A673 (cell line): ENCODE results near the gene CDC45. TPM values are rescaled to one million over a fixed set of nuclear protein-coding genes. Genes with fewer than 3 reads are reported as not detected.

Experiments
- BruUV-seq: library from RNA; stranded (reverse); fragments of 400-500 nt; replicated peaks from 2 replicates; lab custom pipeline; 2021; lab: Mats Ljungman, UMichigan
- CTCF ChIA-PET: fragments of 300-600 bp; sonication (Branson Sonifier 250); formaldehyde crosslinking; loops from one replicate; lab custom pipeline; 2022; ENCODE audit warnings: antibody characterized with exemption; lab: Charles Lee
- POLR2A ChIA-PET: fragments of 300-600 bp; sonication (Branson Sonifier 250); formaldehyde crosslinking; loops from one replicate; lab custom pipeline; 2022; ENCODE audit warnings: antibody characterized with exemption; ENCODE audit not compliant: low non-redundant PET; lab: Charles Lee
- DNase-seq: peaks from one replicate; pipeline ENCODE4 v3.0.0-alpha.2; 2015; ENCODE audit warnings: low spot score
- H3K27ac ChIP-seq: fragments of 200-600 bp; sonication (generic); 2 replicates; pipeline ENCODE4 v1.5.1; 2016; ENCODE audit warnings: mixed run types, low read depth, mild to moderate bottlenecking, mixed read lengths, antibody characterized with exemption, low read length; ENCODE audit not compliant: poor library complexity, severe bottlenecking
- H3K27me3 ChIP-seq: fragments of 200-600 bp; sonication (generic); replicated peaks from 2 replicates; pipeline ENCODE4 v1.6.1; 2017; ENCODE audit warnings: mixed run types, low read depth, mild to moderate bottlenecking, mixed read lengths, antibody characterized with exemption, low read length; ENCODE audit not compliant: insufficient read depth, poor library complexity
- H3K36me3 ChIP-seq: fragments of 200-600 bp; sonication (generic); 2 replicates; pipeline ENCODE4 v1.6.1; 2016; ENCODE audit warnings: mixed run types, mild to moderate bottlenecking, mixed read lengths, antibody characterized with exemption, low read length; ENCODE audit not compliant: insufficient read depth, poor library complexity, severe bottlenecking
- H3K4me1 ChIP-seq: fragments of 200-600 bp; sonication (generic); 2 replicates; pipeline ENCODE4 v1.6.1; 2017; ENCODE audit warnings: mixed run types, mild to moderate bottlenecking, mixed read lengths, antibody characterized with exemption, low read length; ENCODE audit not compliant: insufficient read depth, poor library complexity, severe bottlenecking
- H3K4me3 ChIP-seq: fragments of 200-600 bp; sonication (generic); 2 replicates; pipeline ENCODE4 v1.5.1; 2016; ENCODE audit warnings: low read depth, mixed run types, mild to moderate bottlenecking, mixed read lengths, low read length; ENCODE audit not compliant: poor library complexity, severe bottlenecking
- H3K9me3 ChIP-seq: fragments of 200-600 bp; sonication (generic); 2 replicates; pipeline ENCODE4 v1.6.1; 2016; ENCODE audit warnings: mixed run types, low read depth, mild to moderate bottlenecking, mixed read lengths, antibody characterized with exemption, low read length; ENCODE audit not compliant: poor library complexity, severe bottlenecking
- EZH2 ChIP-seq: fragments of 200-600 bp; sonication (generic); IDR thresholded peaks from 2 replicates; pipeline ENCODE4 v1.6.1; 2017; ENCODE audit warnings: borderline replicate concordance, low read depth, mild to moderate bottlenecking, mixed read lengths, antibody characterized with exemption, low read length; ENCODE audit not compliant: poor library complexity, severe bottlenecking
- intact Hi-C: fragments of 100-400 bp; cut with micrococcal nuclease; formaldehyde crosslinking; loops from one replicate; pipeline ENCODE4 v1.10.0; 2022; ENCODE audit not compliant: unreplicated experiment
- total RNA-seq: library from RNA; stranded (reverse); gene quantifications from 2 replicates; pipeline ENCODE4 v1.2.3, GENCODE V29; 2021
- TF ChIP-seq, protein P1 (sequence below): fragments of 300-800, 200-600 bp; sonication (generic); conservative IDR thresholded peaks from 2 replicates; pipeline ENCODE4 v1.5.1; 2017; ENCODE audit warnings: low read depth, mild to moderate bottlenecking, antibody characterized with exemption, low read length, moderate library complexity, mixed read lengths

CDC45 gene
- total RNA-seq, 1 experiment from 2014 or later: 79.2 TPM

- no TSS peak for BruUV-seq
- H3K4me3 ChIP-seq: no peak overlapping the region
- no peaks in the 10 kb centered on the region for H3K27me3 ChIP-seq
- ChIA-PET POLR2A (no interaction called here), CTCF (no interaction called here)
- no peaks in the 10 kb centered on the region for H3K4me1 ChIP-seq
- H3K27ac ChIP-seq: no peak overlapping the region
- intact Hi-C loops: no loop called here
- H3K36me3 ChIP-seq: peaks cover 14% of the 10 kb centered on the region
- no peaks in the 10 kb centered on the region for H3K9me3 ChIP-seq
- TF ChIP-seq, protein P1, sequence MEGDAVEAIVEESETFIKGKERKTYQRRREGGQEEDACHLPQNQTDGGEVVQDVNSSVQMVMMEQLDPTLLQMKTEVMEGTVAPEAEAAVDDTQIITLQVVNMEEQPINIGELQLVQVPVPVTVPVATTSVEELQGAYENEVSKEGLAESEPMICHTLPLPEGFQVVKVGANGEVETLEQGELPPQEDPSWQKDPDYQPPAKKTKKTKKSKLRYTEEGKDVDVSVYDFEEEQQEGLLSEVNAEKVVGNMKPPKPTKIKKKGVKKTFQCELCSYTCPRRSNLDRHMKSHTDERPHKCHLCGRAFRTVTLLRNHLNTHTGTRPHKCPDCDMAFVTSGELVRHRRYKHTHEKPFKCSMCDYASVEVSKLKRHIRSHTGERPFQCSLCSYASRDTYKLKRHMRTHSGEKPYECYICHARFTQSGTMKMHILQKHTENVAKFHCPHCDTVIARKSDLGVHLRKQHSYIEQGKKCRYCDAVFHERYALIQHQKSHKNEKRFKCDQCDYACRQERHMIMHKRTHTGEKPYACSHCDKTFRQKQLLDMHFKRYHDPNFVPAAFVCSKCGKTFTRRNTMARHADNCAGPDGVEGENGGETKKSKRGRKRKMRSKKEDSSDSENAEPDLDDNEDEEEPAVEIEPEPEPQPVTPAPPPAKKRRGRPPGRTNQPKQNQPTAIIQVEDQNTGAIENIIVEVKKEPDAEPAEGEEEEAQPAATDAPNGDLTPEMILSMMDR: no peak
- TF ChIP-seq EZH2: no peak
- DNase-seq: no peak
Measured at GRCh38 chr22:19503367-19503766, 23.6 kb downstream of the CDC45 start.

- Histone ChIP-seq H3K4me3 (no peak overlapping the region), H3K9me3 (no peaks in the 10 kb centered on the region), H3K4me1 (no peaks in the 10 kb centered on the region), H3K27me3 (no peaks in the 10 kb centered on the region), H3K36me3 (peaks cover 14% of the 10 kb centered on the region), H3K27ac (no peak overlapping the region)
- intact Hi-C loops: no loop called here
- CTCF ChIA-PET: no interaction called here
- BruUV-seq: no TSS peak
- DNase-seq: no peak
- POLR2A ChIA-PET: no interaction called here
- TF ChIP-seq, protein P1: no peak
- no peak for TF ChIP-seq EZH2
Measured at GRCh38 chr22:19503869-19504268, 24.1 kb downstream of the CDC45 start.

- H3K27me3 ChIP-seq: no peaks in the 10 kb centered on the region
- ChIA-PET POLR2A (no interaction called here), CTCF (no interaction called here)
- BruUV-seq: no TSS peak
- no peak overlapping the region for H3K4me3 ChIP-seq
- no peak for TF ChIP-seq EZH2
- TF ChIP-seq, protein P1: no peak
- peaks cover 11% of the 10 kb centered on the region for H3K36me3 ChIP-seq
- intact Hi-C loops: no loop called here
- H3K9me3 ChIP-seq: no peaks in the 10 kb centered on the region
- no peak overlapping the region for H3K27ac ChIP-seq
- no peaks in the 10 kb centered on the region for H3K4me1 ChIP-seq
- DNase-seq: no peak
Measured at GRCh38 chr22:19504900-19505734, 25.4 kb downstream of the CDC45 start.
